HUES48 (cell line): Measurements from ENCODE around the gene SLC22A13.

Source experiments
- H3K27ac ChIP-seq: one replicate; pipeline ENCODE4 v1.7.0; 2013; ENCODE audit warnings: low read depth, low read length, inconsistent platforms
- H3K27me3 ChIP-seq: 2 replicates; pipeline ENCODE4 v1.6.1; 2013; ENCODE audit warnings: mild to moderate bottlenecking, low read length; ENCODE audit not compliant: control insufficient read depth, insufficient read depth
- H3K36me3 ChIP-seq: 2 replicates; pipeline ENCODE4 v1.6.1; 2013; ENCODE audit warnings: low read length; ENCODE audit not compliant: control insufficient read depth, insufficient read depth
- H3K4me1 ChIP-seq: 2 replicates; pipeline ENCODE4 v1.6.1; 2013; ENCODE audit warnings: mild to moderate bottlenecking, low read length; ENCODE audit not compliant: control insufficient read depth, insufficient read depth
- H3K4me3 ChIP-seq: 2 replicates; pipeline ENCODE4 v1.5.1; 2013; ENCODE audit warnings: mild to moderate bottlenecking, low read depth, low read length
- H3K9ac ChIP-seq: 2 replicates; pipeline ENCODE4 v1.6.1; 2013; ENCODE audit warnings: mild to moderate bottlenecking, low read depth, low read length, moderate library complexity
- H3K9me3 ChIP-seq: 2 replicates; pipeline ENCODE4 v1.6.1; 2013; ENCODE audit warnings: low read length; ENCODE audit not compliant: control insufficient read depth, insufficient read depth

Gene SLC22A13

DNA sequence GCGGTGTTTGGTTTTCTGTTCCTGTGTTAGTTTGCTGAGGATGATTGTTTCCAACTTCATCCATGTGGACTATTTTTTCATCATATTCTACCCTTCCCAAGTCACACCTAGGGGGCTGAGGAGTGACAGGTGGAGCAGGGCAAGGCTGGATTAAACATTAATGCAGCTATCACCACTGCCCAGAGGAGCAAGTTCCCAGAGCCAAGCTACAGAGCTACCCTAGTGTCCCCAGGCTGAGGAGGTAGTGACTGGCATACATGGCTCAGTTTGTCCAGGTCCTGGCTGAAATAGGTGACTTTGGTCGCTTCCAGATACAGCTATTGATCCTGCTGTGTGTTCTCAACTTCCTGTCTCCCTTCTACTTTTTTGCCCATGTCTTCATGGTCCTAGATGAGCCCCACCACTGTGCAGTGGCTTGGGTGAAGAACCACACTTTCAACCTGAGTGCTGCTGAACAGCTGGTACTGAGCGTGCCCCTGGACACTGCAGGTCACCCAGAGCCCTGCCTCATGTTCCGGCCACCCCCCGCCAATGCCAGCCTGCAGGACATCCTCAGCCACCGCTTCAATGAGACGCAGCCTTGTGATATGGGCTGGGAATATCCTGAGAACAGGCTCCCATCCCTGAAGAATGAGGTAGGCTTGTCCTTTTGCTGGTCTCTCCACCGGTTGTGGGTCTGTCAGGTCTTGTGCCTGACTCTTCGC lies at the start of gene SLC22A13:
Gene SLC22A13 (plus strand): TSS at position 209 of the 704 bp plus-strand sequence. CDS start 49 bp downstream, at position 258.
- Histone ChIP-seq H3K4me1 (peaks cover 17% of the 10 kb centered on the region), H3K27ac (no peak within 1 kb of the TSS), H3K27me3 (no peaks in the 10 kb centered on the region), H3K4me3 (no peak within 1 kb of the TSS), H3K9ac (no peak within 1 kb of the TSS), H3K9me3 (no peaks in the 10 kb centered on the region), H3K36me3 (peaks cover 4% of the 10 kb centered on the region; the same call in 1 of the 2 replicates)

GRCh38 chr3:38219609-38220197 lies 45.9 kb upstream of the SLC22A13 start:
- Histone ChIP-seq H3K9me3 (no peaks in the 10 kb centered on the region), H3K4me1 (no peaks in the 10 kb centered on the region), H3K27ac (no peak overlapping the region), H3K9ac (no peak overlapping the region), H3K27me3 (no peaks in the 10 kb centered on the region), H3K4me3 (no peak overlapping the region), H3K36me3 (peaks cover 42% of the 10 kb centered on the region)

DNA sequence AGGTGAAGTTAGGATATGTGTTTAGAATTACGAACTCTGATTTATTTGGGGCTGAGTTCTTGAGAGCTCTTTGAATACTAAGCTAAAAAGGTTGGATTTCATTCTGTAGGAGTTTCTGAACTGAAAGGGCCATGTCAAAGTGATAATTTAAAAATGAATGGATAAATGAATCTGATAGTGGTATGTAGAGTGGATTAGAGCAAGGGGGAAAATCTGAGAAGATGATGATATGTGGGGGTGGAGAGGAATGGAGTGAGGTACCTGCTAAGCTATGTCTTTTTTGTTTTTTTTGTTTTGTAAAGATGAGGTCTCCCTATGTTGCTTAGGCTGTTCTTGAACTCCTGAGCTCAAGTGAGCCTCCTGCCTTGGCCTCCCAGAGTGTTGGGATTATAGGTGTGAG lies 44.6 kb upstream of the SLC22A13 start:
- Histone ChIP-seq H3K4me1 (no peaks in the 10 kb centered on the region), H3K9me3 (no peaks in the 10 kb centered on the region), H3K27ac (no peak overlapping the region), H3K27me3 (no peaks in the 10 kb centered on the region), H3K9ac (no peak overlapping the region), H3K4me3 (no peak overlapping the region), H3K36me3 (peaks cover 54% of the 10 kb centered on the region)

DNA sequence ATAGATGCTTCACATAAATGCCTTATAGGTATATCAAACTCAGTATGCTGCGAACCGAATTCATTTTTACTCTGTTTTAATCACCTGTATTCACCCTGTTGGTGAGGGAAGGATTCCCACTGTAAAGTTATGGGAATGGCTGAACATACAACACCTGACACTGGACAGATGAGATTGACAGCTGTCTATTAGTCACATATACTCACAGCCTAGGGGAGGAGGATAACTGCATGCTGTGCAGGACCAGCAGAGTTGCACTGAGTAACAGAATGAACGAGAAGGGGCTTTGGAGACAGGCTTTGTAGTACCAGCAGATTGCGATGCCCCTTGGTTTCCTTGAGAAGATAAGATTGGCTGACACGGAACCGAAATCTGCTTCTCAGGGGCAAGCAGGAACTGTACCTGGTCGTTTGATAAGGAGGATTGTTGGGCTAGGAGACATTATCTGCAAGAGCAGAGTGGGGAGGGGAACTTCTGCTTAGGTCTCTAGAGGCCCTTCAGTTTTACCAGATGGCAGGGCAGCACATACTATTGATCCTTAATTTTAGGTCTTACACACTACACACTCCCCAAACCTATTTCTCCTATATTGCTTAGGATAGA lies 43.5 kb upstream of the SLC22A13 start:
- H3K4me3 ChIP-seq = no peak overlapping the region
- no peak overlapping the region for H3K27ac ChIP-seq
- peaks cover 54% of the 10 kb centered on the region for H3K36me3 ChIP-seq
- H3K27me3 ChIP-seq = no peaks in the 10 kb centered on the region
- no peaks in the 10 kb centered on the region for H3K9me3 ChIP-seq
- H3K9ac ChIP-seq = no peak overlapping the region
- H3K4me1 ChIP-seq = no peaks in the 10 kb centered on the region

GRCh38 chr3:38224357-38224756 lies 41.3 kb upstream of the SLC22A13 start:
- no peak overlapping the region for H3K4me3 ChIP-seq
- no peak overlapping the region for H3K27ac ChIP-seq
- no peaks in the 10 kb centered on the region for H3K9me3 ChIP-seq
- no peaks in the 10 kb centered on the region for H3K27me3 ChIP-seq
- H3K9ac ChIP-seq = no peak overlapping the region
- H3K36me3 ChIP-seq = peaks cover 62% of the 10 kb centered on the region
- no peaks in the 10 kb centered on the region for H3K4me1 ChIP-seq

- Histone ChIP-seq H3K9ac (no peak overlapping the region), H3K27me3 (no peaks in the 10 kb centered on the region), H3K27ac (no peak overlapping the region), H3K4me3 (no peak overlapping the region), H3K4me1 (no peaks in the 10 kb centered on the region), H3K36me3 (peaks cover 79% of the 10 kb centered on the region), H3K9me3 (no peaks in the 10 kb centered on the region)
These were observed 39.3 kb upstream of the SLC22A13 start for GRCh38 chr3:38226273-38226672.

- no peak overlapping the region for H3K27ac ChIP-seq
These were observed 37.6 kb upstream of the SLC22A13 start for GRCh38 chr3:38227989-38228388.

GRCh38 chr3:38229036-38229435 lies 36.6 kb upstream of the SLC22A13 start:
- no peak overlapping the region for H3K4me3 ChIP-seq
- H3K4me1 ChIP-seq = no peaks in the 10 kb centered on the region
- H3K36me3 ChIP-seq = peaks cover 61% of the 10 kb centered on the region
- no peak overlapping the region for H3K9ac ChIP-seq
- no peak overlapping the region for H3K27ac ChIP-seq
- no peaks in the 10 kb centered on the region for H3K9me3 ChIP-seq
- H3K27me3 ChIP-seq = no peaks in the 10 kb centered on the region

More at GRCh38 chr3:38227989-38228388, 37.6 kb upstream of the SLC22A13 start:
- H3K9ac ChIP-seq = no peak overlapping the region
- no peak overlapping the region for H3K4me3 ChIP-seq
- H3K4me1 ChIP-seq = no peaks in the 10 kb centered on the region
- no peaks in the 10 kb centered on the region for H3K9me3 ChIP-seq
- H3K36me3 ChIP-seq = peaks cover 68% of the 10 kb centered on the region
- H3K27me3 ChIP-seq = no peaks in the 10 kb centered on the region

DNA sequence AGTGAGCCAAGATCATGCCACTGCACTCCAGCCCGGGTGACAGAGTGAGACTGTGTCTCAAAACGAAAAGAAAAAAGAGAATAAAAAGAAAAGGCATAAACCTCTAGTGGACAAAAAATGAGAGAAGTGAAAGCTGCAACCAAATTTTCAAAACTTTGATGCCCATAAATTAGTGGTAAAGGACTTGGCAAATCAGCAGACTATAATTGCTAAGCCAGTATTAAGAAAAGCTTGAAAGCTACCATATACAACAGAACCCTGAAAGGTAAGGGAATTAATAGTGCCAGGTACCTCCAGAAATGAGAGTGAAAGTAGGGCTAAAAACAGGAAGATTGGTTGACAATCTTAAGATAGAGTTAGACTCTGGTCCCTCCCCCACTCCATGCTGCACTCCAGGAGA lies 32.9 kb upstream of the SLC22A13 start:
- H3K9ac ChIP-seq = no peak overlapping the region
- H3K27me3 ChIP-seq = no peaks in the 10 kb centered on the region
- H3K4me1 ChIP-seq = no peaks in the 10 kb centered on the region
- no peaks in the 10 kb centered on the region for H3K9me3 ChIP-seq
- no peak overlapping the region for H3K27ac ChIP-seq
- H3K36me3 ChIP-seq = peaks cover 47% of the 10 kb centered on the region
- no peak overlapping the region for H3K4me3 ChIP-seq

DNA sequence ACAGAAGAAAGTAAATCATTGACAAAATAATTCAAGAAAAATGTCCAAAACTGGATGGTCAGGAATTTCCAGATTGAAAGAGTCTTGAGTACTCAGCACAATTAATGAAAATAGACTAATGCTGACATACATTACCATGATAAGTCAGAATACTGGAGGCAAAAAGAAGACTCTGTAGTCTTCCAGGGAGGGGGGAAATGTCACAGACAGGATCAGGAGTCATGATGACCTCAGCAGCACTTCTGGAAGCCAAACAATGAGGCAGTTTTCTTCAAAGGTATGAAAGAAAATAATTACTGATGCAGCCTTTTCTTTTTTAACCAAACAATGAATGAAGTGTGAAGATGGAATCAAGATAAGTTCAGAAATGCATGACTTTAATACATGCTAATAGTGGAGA lies 30.1 kb upstream of the SLC22A13 start:
- Histone ChIP-seq H3K4me3 (no peak overlapping the region), H3K9me3 (no peaks in the 10 kb centered on the region), H3K4me1 (no peaks in the 10 kb centered on the region), H3K9ac (no peak overlapping the region), H3K27me3 (no peaks in the 10 kb centered on the region), H3K27ac (no peak overlapping the region), H3K36me3 (peaks cover 51% of the 10 kb centered on the region)

DNA sequence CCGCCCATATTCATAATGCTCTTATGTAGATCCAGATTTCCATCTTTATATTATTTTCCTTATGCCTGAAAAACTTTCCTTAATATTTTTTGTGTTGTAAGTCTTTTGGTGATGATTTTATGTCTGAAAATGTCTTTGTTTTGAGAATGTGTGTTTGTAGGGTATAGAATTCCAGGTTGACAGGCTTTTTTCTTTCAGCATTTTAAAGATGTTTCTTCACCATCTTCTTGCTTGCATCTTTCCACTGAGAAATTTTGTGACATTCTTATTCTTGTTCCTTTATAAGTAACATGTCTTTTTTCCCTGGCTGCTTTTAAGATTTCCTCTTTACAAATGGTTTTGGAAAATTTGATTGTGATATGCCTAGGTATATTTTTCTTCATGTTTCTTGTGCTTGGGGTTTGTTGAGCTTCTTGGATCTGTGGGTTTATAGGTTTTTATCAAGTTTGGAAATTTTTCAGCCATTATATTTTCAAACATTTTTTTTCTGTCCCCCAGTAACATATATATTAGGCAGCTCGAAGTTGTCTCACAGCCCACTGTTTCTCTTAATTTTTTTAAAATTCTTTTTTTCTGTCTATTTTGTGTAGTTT lies 27.1 kb upstream of the SLC22A13 start:
- Histone ChIP-seq H3K36me3 (peaks cover 57% of the 10 kb centered on the region), H3K4me3 (no peak overlapping the region), H3K4me1 (no peaks in the 10 kb centered on the region), H3K27me3 (no peaks in the 10 kb centered on the region), H3K27ac (no peak overlapping the region), H3K9ac (no peak overlapping the region), H3K9me3 (no peaks in the 10 kb centered on the region)
